ENCODE measurements around the gene ST6GALNAC3.

The ST6GALNAC3 gene

GRCh38 chr1:76500116-76500515, 425.6 kb downstream of the ST6GALNAC3 start:
- DNase-seq: no peak

GRCh38 chr1:76501136-76501535, 426.6 kb downstream of the ST6GALNAC3 start:
- DNase-seq: no peak

- no peak for DNase-seq
These were observed 427.2 kb downstream of the ST6GALNAC3 start for GRCh38 chr1:76501586-76502219.

GRCh38 chr1:76503100-76503499, 428.6 kb downstream of the ST6GALNAC3 start:
- peak in 3 of 58 donors; percentile 6 to 38 (median 9) for DNase-seq

- no peak for DNase-seq
These were observed 429.2 kb downstream of the ST6GALNAC3 start for GRCh38 chr1:76503736-76504135.

GRCh38 chr1:76507376-76507775, 432.8 kb downstream of the ST6GALNAC3 start:
- DNase-seq: no peak

GRCh38 chr1:76508871-76509270, 434.3 kb downstream of the ST6GALNAC3 start:
- DNase-seq: no peak

GRCh38 chr1:76510672-76511557, 436.4 kb downstream of the ST6GALNAC3 start:
- DNase-seq: no peak

- no peak for DNase-seq
These were observed 437.1 kb downstream of the ST6GALNAC3 start for GRCh38 chr1:76511558-76512179.

GRCh38 chr1:76530953-76531352, 456.4 kb downstream of the ST6GALNAC3 start:
- no peak for DNase-seq

GRCh38 chr1:76541618-76542017, 467.1 kb downstream of the ST6GALNAC3 start:
- DNase-seq: no peak

- no peak for DNase-seq
These were observed 467.8 kb downstream of the ST6GALNAC3 start for GRCh38 chr1:76542359-76542758.

- DNase-seq: no peak
These were observed 468.9 kb downstream of the ST6GALNAC3 start for GRCh38 chr1:76543495-76543894.

- peak in 2 of 58 donors; percentile 1 for DNase-seq
These were observed 471.9 kb downstream of the ST6GALNAC3 start for GRCh38 chr1:76546354-76546933.

GRCh38 chr1:76547916-76548315, 473.4 kb downstream of the ST6GALNAC3 start:
- DNase-seq: no peak

- DNase-seq: no peak
These were observed 474.1 kb downstream of the ST6GALNAC3 start for GRCh38 chr1:76548513-76549100.

GRCh38 chr1:76554283-76554682, 479.7 kb downstream of the ST6GALNAC3 start:
- DNase-seq: no peak

GRCh38 chr1:76562292-76562691, 487.7 kb downstream of the ST6GALNAC3 start:
- DNase-seq: no peak

GRCh38 chr1:76568573-76569238, 494.2 kb downstream of the ST6GALNAC3 start:
- no peak for DNase-seq

GRCh38 chr1:76571248-76571647, 496.7 kb downstream of the ST6GALNAC3 start:
- no peak for DNase-seq

- DNase-seq: no peak
These were observed 497.7 kb downstream of the ST6GALNAC3 start for GRCh38 chr1:76572229-76572628.
